Kidney (tissue), 14 donors: ENCODE data around the gene GP2. TPM values are rescaled to one million over a fixed set of nuclear protein-coding genes. Genes with fewer than 3 reads are reported as not detected.

Source experiments
- DNase-seq, 5 donors: peaks; one replicate each; pipeline ENCODE4 v3.0.0-alpha.2; 2013 to 2020
- FAIRE-seq: peaks from 2 replicates; lab custom pipeline; 2012; peaks lifted over from hg19 to GRCh38; lab: Jason Lieb, UNC
- H3K27ac ChIP-seq, 2 donors: one replicate each; pipeline ENCODE4 v1.7.0; 2013; ENCODE audit warnings: low read depth in 2 of 2, low read length in 2 of 2, inconsistent platforms in 1 of 2
- H3K27me3 ChIP-seq: one replicate; pipeline ENCODE4 v1.7.1; 2013; ENCODE audit warnings: low read length, inconsistent platforms; ENCODE audit not compliant: control insufficient read depth, insufficient read depth
- H3K36me3 ChIP-seq, 3 donors: one replicate each; pipeline versions ENCODE4 v1.7.0 to v1.7.1; 2013; ENCODE audit warnings: low read length in 3 of 3, control low read depth in 1 of 3, inconsistent platforms in 1 of 3; ENCODE audit not compliant: insufficient read depth in 3 of 3, control insufficient read depth in 2 of 3
- H3K4me1 ChIP-seq, 3 donors: one replicate each; pipeline versions ENCODE4 v1.7.0 to v1.7.1; 2013; ENCODE audit warnings: low read length in 3 of 3, inconsistent platforms in 1 of 3, low read depth in 1 of 3; ENCODE audit not compliant: control insufficient read depth in 2 of 3, insufficient read depth in 2 of 3
- H3K4me3 ChIP-seq, 3 donors: one replicate each; pipeline versions ENCODE4 v1.7.0 to v1.8.1; 2013; ENCODE audit warnings: low read length in 3 of 3, control low read depth in 1 of 3, inconsistent platforms in 1 of 3
- H3K9ac ChIP-seq, 3 donors: one replicate each; pipeline versions ENCODE4 v1.7.0 to v1.7.1; 2013; ENCODE audit warnings: low read length in 3 of 3, control low read depth in 1 of 3, inconsistent platforms in 1 of 3
- H3K9me3 ChIP-seq, 3 donors: one replicate each; pipeline versions ENCODE4 v1.7.0 to v1.7.1; 2013; ENCODE audit warnings: low read length in 3 of 3, control low read depth in 1 of 3, inconsistent platforms in 1 of 3; ENCODE audit not compliant: control insufficient read depth in 2 of 3, insufficient read depth in 1 of 3
- intact Hi-C: fragments of 100-400 bp; cut with DNase I; formaldehyde crosslinking; loops from one replicate; pipeline ENCODE4 v1.11.1; 2022
- polyA plus RNA-seq: library from polyadenylated mRNA; stranded (reverse); fragments of 350-450 nt; fragmentation: Illumina TruSeq; extraction: RNeasy Lipid Tissue Mini Kit (QIAGEN cat#74804); gene quantifications from one replicate; pipeline ENCODE4 v1.2.3, GENCODE V29; 2014; ENCODE audit warnings: low read depth, low replicate concordance; ENCODE audit not compliant: insufficient read depth
- total RNA-seq: library from RNA; stranded (reverse); fragmentation: NEBNext Ultra II Directional; extraction: Animal tissue kit (Norgen Biotek cat#: 25700); gene quantifications from one replicate; pipeline ENCODE4 v1.2.1, GENCODE V29; 2021
- TF ChIP-seq, protein P1 (sequence below): IDR thresholded peaks from 3 replicates; pipeline ENCODE4 v1.5.1; 2012; ENCODE audit warnings: mild to moderate bottlenecking, moderate library complexity, borderline replicate concordance; ENCODE audit not compliant: insufficient read depth; ENCODE audit errors: extremely low read depth
- donor health status: control.
- donor health status: control.
- donor health status: control.
- donor health status: control.
- donor health status: control.
- donor health status: DM: yes; HTN: yes; CAD: no.
- donor health status: Normal renal cell carcinoma (clear cell type).

GP2 gene
- total and polyA plus RNA-seq, 2 donors from 2014 or later: 0.94 to 9.3 TPM

GRCh38 chr16:20310421-20311395 is 16.6 kb downstream of the GP2 start:
- Histone ChIP-seq H3K9me3 (no peaks in the 10 kb centered on the region), H3K9ac (no peak overlapping the region), H3K36me3 (no peaks in the 10 kb centered on the region), H3K4me3 (no peak overlapping the region), H3K4me1 (no peaks in the 10 kb centered on the region), H3K27me3 (no peaks in the 10 kb centered on the region), H3K27ac (no peak overlapping the region)
- DNase-seq: no peak
- TF ChIP-seq, protein P1, sequence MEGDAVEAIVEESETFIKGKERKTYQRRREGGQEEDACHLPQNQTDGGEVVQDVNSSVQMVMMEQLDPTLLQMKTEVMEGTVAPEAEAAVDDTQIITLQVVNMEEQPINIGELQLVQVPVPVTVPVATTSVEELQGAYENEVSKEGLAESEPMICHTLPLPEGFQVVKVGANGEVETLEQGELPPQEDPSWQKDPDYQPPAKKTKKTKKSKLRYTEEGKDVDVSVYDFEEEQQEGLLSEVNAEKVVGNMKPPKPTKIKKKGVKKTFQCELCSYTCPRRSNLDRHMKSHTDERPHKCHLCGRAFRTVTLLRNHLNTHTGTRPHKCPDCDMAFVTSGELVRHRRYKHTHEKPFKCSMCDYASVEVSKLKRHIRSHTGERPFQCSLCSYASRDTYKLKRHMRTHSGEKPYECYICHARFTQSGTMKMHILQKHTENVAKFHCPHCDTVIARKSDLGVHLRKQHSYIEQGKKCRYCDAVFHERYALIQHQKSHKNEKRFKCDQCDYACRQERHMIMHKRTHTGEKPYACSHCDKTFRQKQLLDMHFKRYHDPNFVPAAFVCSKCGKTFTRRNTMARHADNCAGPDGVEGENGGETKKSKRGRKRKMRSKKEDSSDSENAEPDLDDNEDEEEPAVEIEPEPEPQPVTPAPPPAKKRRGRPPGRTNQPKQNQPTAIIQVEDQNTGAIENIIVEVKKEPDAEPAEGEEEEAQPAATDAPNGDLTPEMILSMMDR: no peak
- FAIRE-seq: no peak
- intact Hi-C loops: no loop called here

GRCh38 chr16:20309786-20310185 is 17.5 kb downstream of the GP2 start:
- H3K9me3 ChIP-seq: no peaks in the 10 kb centered on the region
- H3K27me3 ChIP-seq: no peaks in the 10 kb centered on the region
- FAIRE-seq (no peak), DNase-seq (no peak)
- H3K4me3 ChIP-seq: no peak overlapping the region
- H3K27ac ChIP-seq: no peak overlapping the region
- H3K36me3 ChIP-seq: no peaks in the 10 kb centered on the region
- TF ChIP-seq, protein P1: no peak
- no peaks in the 10 kb centered on the region for H3K4me1 ChIP-seq
- H3K9ac ChIP-seq: no peak overlapping the region
- intact Hi-C loops: no loop called here

DNA sequence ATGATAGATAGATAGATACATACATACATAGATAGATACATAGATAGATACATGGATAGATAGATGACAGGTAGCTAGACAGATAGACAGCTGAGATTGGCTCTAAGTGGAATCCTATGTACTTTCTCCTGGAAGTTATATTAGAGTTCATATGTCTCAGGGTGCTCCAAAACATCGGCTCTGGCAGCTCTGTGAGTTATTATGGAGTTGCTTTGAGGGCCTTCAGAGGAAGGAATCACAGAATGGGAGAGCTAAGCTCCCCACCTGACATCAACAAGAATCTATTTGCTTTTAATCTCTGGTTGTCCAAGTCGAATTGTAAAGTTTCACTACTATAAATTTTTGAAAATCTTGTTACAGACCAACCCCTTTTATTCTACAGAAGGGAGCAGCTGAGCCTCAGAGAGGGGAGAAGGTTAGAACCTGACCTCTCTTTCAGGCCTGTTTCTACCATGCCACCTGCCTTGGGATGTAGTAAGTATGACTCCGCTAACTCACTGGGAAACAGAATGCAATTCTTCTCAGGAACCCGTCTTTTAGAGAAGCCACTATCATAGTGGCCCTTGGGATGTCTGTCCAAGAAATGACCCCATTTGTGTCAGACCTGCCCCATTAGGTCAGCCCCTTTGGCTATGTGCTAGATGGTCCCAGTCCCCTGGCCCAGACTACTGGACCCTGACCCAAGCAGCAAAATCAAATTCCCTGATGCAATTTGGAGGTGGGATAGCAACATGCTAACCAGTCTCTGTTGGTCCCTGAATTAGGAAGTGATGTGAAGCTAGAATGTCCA is 18.3 kb downstream of the GP2 start:
- Histone ChIP-seq H3K4me3 (no peak overlapping the region), H3K4me1 (no peaks in the 10 kb centered on the region), H3K9ac (no peak overlapping the region), H3K9me3 (no peaks in the 10 kb centered on the region), H3K36me3 (no peaks in the 10 kb centered on the region), H3K27me3 (no peaks in the 10 kb centered on the region), H3K27ac (no peak overlapping the region)
- DNase-seq: no peak
- no peak for FAIRE-seq
- intact Hi-C loops: no loop called here
- TF ChIP-seq, protein P1: no peak
